IPS-15b (cell line): ENCODE measurements around the gene PEBP1.

Experiments
- H3K27me3 ChIP-seq: one replicate; pipeline ENCODE4 v1.6.1; 2013; ENCODE audit warnings: low read length; ENCODE audit not compliant: control insufficient read depth, insufficient read depth
- H3K36me3 ChIP-seq: one replicate; pipeline ENCODE4 v1.6.1; 2013; ENCODE audit warnings: low read length; ENCODE audit not compliant: control insufficient read depth, insufficient read depth
- H3K4me1 ChIP-seq: one replicate; pipeline ENCODE4 v1.6.1; 2013; ENCODE audit warnings: mild to moderate bottlenecking, low read length; ENCODE audit not compliant: control insufficient read depth, insufficient read depth
- H3K4me3 ChIP-seq: one replicate; pipeline ENCODE4 v1.5.1; 2013; ENCODE audit warnings: low read depth, low read length
- H3K9ac ChIP-seq: one replicate; pipeline ENCODE4 v1.6.1; 2013; ENCODE audit warnings: low read depth, mild to moderate bottlenecking, low read length
- H3K9me3 ChIP-seq: one replicate; pipeline ENCODE4 v1.6.1; 2013; ENCODE audit warnings: mild to moderate bottlenecking, low read length; ENCODE audit not compliant: control insufficient read depth, insufficient read depth

PEBP1 gene

DNA sequence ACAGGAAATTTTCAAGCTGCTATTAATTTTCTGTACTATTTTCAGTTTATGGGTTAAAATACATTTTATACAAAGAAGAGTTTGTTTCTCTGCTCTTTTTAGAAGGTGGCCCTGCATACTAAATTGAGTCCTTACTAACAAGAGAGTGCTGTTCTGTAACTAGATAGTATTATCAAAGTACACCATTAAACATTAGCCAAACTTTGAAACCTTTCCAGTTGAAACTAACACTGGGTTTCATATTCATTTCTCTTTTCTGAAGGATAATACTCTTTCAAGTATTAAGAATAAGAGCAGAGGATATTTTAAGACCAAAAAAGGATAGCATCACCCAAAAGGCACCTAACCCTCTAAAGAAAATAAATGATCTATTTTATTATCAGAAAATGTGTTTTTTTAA is 47.2 kb downstream of the PEBP1 start:
- no peaks in the 10 kb centered on the region for H3K36me3 ChIP-seq
- H3K4me1 ChIP-seq, result peaks cover 2% of the 10 kb centered on the region
- no peak overlapping the region for H3K9ac ChIP-seq
- H3K4me3 ChIP-seq, result no peak overlapping the region
- no peaks in the 10 kb centered on the region for H3K9me3 ChIP-seq
- H3K27me3 ChIP-seq, result no peaks in the 10 kb centered on the region

DNA sequence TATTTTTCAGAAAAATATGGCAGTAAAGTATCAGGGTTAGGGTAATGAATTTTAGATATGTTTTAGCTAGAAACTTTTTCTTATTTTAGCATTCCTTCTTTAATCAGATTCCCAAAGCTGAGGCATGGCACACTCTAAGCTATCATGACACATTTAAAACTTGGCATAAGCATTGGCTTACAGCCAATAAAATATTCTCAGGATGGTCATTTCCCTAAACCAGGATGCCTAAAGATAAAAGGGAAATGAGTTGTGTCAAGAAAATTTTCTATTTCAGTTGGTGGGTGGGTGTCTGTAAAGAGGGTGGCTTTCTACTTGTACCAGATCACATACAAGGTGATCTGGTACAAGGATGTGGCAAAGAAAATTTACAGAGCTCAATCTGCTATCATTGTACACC is 47.8 kb downstream of the PEBP1 start:
- Histone ChIP-seq H3K36me3 (no peaks in the 10 kb centered on the region), H3K27me3 (no peaks in the 10 kb centered on the region), H3K9me3 (no peaks in the 10 kb centered on the region), H3K9ac (no peak overlapping the region), H3K4me3 (no peak overlapping the region), H3K4me1 (peaks cover 2% of the 10 kb centered on the region)

DNA sequence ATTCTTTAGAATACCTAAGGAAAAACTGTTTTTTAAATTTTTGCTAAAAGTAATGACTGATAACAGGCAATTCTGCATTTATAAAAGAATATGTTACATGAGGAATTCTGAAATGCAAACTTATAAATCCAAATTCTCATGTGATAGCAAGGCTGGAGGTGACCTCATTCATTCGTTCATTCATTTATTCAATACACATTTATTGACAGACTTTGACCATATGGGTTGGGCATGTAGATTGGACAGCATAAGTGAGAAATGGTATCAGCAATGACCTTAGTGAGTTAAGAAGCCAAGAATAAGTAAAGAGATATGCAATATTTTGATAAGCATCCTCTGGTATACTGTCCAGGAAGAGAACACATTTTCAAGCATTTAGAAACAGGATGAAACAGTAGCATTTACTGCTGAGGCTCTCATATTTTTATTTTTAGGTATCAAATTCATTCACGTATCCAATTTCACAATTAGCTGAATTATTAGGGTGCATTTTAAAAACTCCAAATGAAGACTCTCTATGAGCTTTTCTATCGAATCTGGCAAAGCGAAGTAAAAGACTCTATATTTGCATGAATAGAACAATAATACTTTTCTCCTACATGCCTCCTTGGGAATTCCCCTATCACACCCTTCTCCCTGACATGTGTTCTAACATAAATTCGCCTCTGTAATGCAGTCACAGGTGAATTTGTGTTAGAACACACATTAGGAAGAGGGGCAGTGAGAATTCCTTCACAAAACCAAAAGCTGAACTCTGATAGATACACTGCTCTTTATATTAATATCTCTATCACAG is 49.9 kb downstream of the PEBP1 start:
- no peak overlapping the region for H3K4me3 ChIP-seq
- no peaks in the 10 kb centered on the region for H3K27me3 ChIP-seq
- H3K9ac ChIP-seq, result no peak overlapping the region
- H3K4me1 ChIP-seq, result peaks cover 6% of the 10 kb centered on the region
- H3K36me3 ChIP-seq, result no peaks in the 10 kb centered on the region
- no peaks in the 10 kb centered on the region for H3K9me3 ChIP-seq

DNA sequence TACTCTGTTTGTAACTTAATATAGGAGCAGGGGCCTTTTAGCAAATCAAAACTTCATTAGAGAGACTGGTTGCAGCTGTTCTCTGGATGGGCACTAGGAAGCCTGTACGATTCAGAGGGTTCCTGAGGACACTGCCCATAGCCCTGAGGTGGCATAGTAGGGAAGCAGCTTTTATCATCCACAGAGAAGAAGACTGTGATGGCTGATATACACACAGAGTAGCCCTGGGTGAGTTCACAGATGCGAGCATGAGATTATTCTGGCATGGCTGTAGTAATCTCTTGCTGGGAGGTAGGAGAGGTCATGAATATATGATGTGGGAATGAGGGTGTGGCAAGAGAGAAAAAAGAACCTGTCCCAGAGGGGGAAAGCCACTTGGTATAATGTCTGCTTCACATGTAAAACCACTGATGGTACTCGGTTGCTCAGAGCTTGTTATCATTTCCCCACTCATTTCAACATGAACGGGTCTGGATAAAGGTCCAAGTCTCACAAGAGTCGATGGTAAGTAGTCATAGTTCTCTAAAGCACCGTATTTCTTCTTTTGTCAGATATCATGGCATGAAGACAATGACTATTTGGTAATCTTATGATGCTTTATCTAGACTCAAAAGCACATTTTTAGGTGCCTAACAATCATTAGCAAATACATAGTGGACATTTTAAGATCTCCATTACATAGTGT is 52.0 kb downstream of the PEBP1 start:
- Histone ChIP-seq H3K9me3 (no peaks in the 10 kb centered on the region), H3K27me3 (no peaks in the 10 kb centered on the region), H3K4me1 (peaks cover 4% of the 10 kb centered on the region), H3K36me3 (no peaks in the 10 kb centered on the region), H3K4me3 (no peak overlapping the region), H3K9ac (no peak overlapping the region)

DNA sequence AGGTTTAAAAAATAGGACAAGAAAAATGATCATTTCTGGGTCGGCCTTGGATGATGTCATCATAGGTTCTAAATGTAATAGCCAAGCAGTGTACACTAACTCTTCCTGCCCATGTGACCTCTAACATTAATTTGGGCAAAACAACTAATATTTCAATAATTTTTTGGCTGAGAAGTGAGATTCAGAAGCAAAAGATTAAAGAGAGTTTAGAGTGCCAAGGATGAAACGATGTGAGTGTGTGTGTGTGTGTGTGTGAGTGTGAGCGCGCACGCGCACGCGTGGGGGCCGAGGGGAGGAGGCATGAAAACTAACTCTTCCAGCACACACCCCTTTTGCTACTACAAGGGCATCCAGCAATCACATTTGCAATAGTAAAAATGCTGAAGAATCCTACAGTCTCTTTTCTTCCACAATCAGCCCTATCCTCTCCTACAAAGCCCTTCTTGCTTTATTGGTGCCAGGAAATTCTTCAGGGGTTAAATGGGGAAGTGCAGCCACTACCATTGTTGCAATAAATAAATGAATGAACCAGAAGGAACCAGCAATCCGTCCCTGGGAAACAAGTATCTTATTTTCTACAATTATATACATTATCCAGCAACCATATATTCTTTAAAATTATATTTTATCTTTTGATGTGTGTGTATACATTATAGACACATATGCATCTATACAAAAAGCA is 52.9 kb downstream of the PEBP1 start:
- H3K4me3 ChIP-seq, result no peak overlapping the region

DNA sequence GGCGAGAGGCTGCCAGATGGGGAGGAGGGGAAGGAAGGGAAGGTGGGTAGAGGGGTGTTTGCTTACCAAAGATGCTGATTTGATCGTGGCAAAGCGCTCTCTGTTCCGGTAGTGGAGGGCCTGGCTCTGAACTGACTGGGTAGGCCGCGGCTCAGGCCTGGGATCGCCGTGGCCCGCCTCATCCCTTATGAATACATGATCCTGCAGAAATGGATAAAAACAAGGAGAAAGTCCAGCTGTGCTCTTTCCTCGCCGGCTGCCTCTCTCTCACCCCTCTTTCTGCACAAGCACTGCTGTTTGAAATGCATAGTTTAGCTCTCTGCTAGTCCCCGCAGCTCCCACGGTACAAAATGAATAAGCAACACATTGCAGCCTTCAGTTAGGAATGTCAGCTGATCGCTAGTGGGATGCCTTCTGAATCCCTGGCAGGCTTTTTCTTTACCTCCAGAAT is 53.8 kb downstream of the PEBP1 start:
- no peaks in the 10 kb centered on the region for H3K9me3 ChIP-seq
- H3K36me3 ChIP-seq, result no peaks in the 10 kb centered on the region
- peaks cover 8% of the 10 kb centered on the region for H3K4me1 ChIP-seq
- no peaks in the 10 kb centered on the region for H3K27me3 ChIP-seq
- H3K4me3 ChIP-seq, result peak overlapping the region; percentile 19
- H3K9ac ChIP-seq, result no peak overlapping the region

More for the DNA sequence above, 52.9 kb downstream of the PEBP1 start:
- Histone ChIP-seq H3K27me3 (no peaks in the 10 kb centered on the region), H3K4me1 (peaks cover 4% of the 10 kb centered on the region), H3K9me3 (no peaks in the 10 kb centered on the region), H3K36me3 (no peaks in the 10 kb centered on the region), H3K9ac (no peak overlapping the region)

DNA sequence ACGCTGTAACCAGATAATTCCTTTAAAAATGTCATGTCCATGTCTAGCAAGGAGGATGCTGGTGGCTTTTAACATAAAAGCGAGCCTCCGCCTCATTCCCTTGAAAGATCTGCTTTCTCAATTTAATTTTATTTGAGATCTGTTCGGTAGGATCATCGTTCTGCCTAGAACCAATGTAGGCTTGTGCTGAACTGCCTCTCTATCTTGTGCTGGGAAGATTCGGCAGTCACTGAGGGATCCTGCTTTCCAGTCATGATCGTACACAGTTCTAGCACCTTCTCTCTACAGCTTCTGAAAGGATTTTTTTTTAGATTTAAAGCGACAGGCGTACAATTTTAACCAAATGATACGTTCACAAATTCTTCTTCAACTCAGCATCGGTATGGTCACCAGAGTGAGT is 54.3 kb downstream of the PEBP1 start:
- no peak overlapping the region for H3K4me3 ChIP-seq
- no peaks in the 10 kb centered on the region for H3K9me3 ChIP-seq
- no peak overlapping the region for H3K9ac ChIP-seq

DNA sequence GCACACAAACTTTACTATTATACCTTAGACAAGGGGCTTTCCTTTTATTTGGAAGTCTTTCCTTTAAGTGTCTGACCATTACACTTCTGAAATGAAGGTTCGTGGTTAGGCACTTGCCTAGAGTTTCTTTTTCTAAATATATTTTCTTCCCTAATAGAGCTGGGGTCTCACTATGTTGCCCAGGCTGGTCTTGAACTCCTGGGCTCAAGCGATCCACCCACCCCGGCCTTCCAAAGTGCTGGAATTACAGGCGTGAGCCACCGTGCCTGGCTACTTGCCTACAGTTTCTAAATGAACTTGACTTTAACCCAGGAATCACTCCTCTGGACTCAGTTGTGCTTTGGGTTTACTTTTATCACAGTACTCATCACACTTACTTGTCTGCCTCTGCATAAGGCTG is 57.6 kb downstream of the PEBP1 start:
- Histone ChIP-seq H3K36me3 (no peaks in the 10 kb centered on the region), H3K4me3 (no peak overlapping the region), H3K9ac (no peak overlapping the region), H3K9me3 (no peaks in the 10 kb centered on the region), H3K4me1 (peaks cover 8% of the 10 kb centered on the region), H3K27me3 (no peaks in the 10 kb centered on the region)

More for the DNA sequence above, 54.3 kb downstream of the PEBP1 start:
- Histone ChIP-seq H3K4me1 (peaks cover 8% of the 10 kb centered on the region), H3K27me3 (no peaks in the 10 kb centered on the region), H3K36me3 (no peaks in the 10 kb centered on the region)

DNA sequence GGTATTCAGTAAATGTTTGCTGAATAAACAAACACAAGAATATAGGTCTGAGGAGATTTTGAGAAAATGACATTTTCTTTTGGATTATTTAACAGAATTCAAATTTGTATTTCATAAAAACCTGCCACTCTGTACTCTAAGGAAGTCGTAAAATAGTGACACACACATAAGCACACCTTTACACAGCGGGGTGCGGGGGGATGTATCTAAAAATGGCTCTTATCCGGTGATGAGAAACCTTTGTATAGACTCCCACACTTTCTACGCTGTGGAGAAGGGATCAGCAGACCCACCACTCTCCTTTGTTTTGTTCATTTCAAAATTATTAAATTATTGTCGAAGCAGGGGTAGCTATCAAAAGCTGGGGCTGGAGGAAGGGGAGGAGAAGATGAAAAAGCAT is 58.0 kb downstream of the PEBP1 start:
- no peak overlapping the region for H3K4me3 ChIP-seq
- no peaks in the 10 kb centered on the region for H3K36me3 ChIP-seq
- H3K27me3 ChIP-seq, result no peaks in the 10 kb centered on the region
- no peak overlapping the region for H3K9ac ChIP-seq
- H3K9me3 ChIP-seq, result no peaks in the 10 kb centered on the region
- peaks cover 8% of the 10 kb centered on the region for H3K4me1 ChIP-seq
